ENCODE results near the gene GRN. TPM values are rescaled to one million over a fixed set of nuclear protein-coding genes. Genes with fewer than 3 reads are reported as not detected.
A peak's percentile ranks its signal among the peaks of the same experiment; 100 is the strongest.

Gene GRN
- total and polyA plus RNA-seq, 2 of the 13 experiments (the other 11 are each of a cell fraction or from before 2014, with no cell fraction given) = 86.6 to 143 TPM

DNA sequence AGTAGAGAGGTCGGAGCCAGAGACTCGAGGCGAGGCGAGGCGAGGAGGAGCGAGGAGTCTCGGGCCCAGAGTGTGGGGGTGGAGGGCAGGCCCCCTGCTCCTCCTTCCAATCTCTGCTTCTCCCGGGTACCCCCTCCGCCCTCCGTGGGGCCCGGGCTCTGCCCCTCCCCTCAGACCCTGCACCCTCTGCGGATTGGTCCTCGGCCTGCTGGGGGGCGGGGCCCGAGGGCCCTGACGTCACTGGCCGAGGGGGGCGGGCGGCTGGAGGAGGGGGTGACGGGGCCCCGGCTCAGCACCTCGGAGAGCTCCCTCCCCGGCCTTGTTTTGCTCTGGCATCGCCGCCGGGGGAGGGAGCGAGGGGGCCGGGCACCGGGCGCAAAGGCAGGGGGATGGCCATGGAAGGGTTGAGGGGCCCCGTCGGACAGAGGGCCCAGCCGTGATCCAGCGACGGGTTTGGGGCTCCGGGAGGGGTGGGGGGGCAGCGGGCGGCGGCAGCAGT is 36.7 kb upstream of the GRN start, which contains the start of gene RUNDC3A (continued):
- no peak for TF ChIP-seq HNF4G (IDR thresholded peaks at IDR 0.05; ENCODE audit: borderline replicate concordance, low read depth, low read length)
- no peak for TF ChIP-seq HNF4G (CRISPR knock-in tag; IDR thresholded peaks at IDR 0.05; ENCODE audit: borderline replicate concordance, low read depth)
- peak; percentile 75 for TF ChIP-seq MXD1 (CRISPR knock-in tag; IDR thresholded peaks at IDR 0.05)
- TF ChIP-seq PRDM4 (CRISPR knock-in tag; IDR thresholded peaks at IDR 0.05; ENCODE audit: borderline replicate concordance) = no peak; the same call in 1 of the 2 replicates
- no peak for TF ChIP-seq NPAS2 (CRISPR knock-in tag; IDR thresholded peaks at IDR 0.05; ENCODE audit: borderline replicate concordance)
- TF ChIP-seq, protein P1, sequence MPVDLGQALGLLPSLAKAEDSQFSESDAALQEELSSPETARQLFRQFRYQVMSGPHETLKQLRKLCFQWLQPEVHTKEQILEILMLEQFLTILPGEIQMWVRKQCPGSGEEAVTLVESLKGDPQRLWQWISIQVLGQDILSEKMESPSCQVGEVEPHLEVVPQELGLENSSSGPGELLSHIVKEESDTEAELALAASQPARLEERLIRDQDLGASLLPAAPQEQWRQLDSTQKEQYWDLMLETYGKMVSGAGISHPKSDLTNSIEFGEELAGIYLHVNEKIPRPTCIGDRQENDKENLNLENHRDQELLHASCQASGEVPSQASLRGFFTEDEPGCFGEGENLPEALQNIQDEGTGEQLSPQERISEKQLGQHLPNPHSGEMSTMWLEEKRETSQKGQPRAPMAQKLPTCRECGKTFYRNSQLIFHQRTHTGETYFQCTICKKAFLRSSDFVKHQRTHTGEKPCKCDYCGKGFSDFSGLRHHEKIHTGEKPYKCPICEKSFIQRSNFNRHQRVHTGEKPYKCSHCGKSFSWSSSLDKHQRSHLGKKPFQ (CRISPR knock-in tag; IDR thresholded peaks at IDR 0.05; ENCODE audit: insufficient replicate concordance) = no peak
- 0 out of 2 replicates have a peak, but pooled peaks have one; percentile 62 for TF ChIP-seq HMGXB3 (CRISPR knock-in tag; IDR thresholded peaks at IDR 0.05; ENCODE audit: borderline replicate concordance)
- no peak for TF ChIP-seq BHLHE40 (IDR thresholded peaks at IDR 0.05; ENCODE audit: low read length)
- no peak for TF ChIP-seq ADNP (CRISPR knock-in tag; IDR thresholded peaks at IDR 0.05)
- TF ChIP-seq ZNF629 (CRISPR knock-in tag; conservative IDR thresholded peaks at IDR 0.05) = no peak
- 0 out of 2 replicates have a peak, but pooled peaks have one; percentile 66 for TF ChIP-seq ZFP36L1 (CRISPR knock-in tag; IDR thresholded peaks at IDR 0.05)
- TF ChIP-seq SOX6 (IDR thresholded peaks at IDR 0.05) = no peak
- 0 out of 2 replicates have a peak, but pooled peaks have one; percentile 26 for TF ChIP-seq SOX6 (CRISPR knock-in tag; IDR thresholded peaks at IDR 0.05)
- TF ChIP-seq MATR3 (CRISPR knock-in tag; IDR thresholded peaks at IDR 0.05) = no peak
- peak; percentile 92; the same call in 1 of the 2 replicates for TF ChIP-seq AHR (CRISPR knock-in tag; IDR thresholded peaks at IDR 0.05)
- peak; percentile 78; the same call in 1 of the 2 replicates for TF ChIP-seq ZNF333 (CRISPR knock-in tag; IDR thresholded peaks at IDR 0.05; ENCODE audit: borderline replicate concordance)
